HT1080 (cell line): ENCODE data around the gene SLC38A1. TPM values are rescaled to one million over a fixed set of nuclear protein-coding genes. Genes with fewer than 3 reads are reported as not detected.
"Not testable (repeated sequence)": the region's sequence is repeated elsewhere in the genome, so short reads cannot be mapped to it uniquely, and the experiment has no call there.

Experiments used
- DNase-seq: peaks from one replicate; pipeline ENCODE4 v3.0.0-alpha.2; 2015; ENCODE audit warnings: low read depth
- polyA plus RNA-seq, 2 experiments: library from polyadenylated mRNA; depleted of rRNA; stranded (reverse); fragments of >200 nt; gene quantifications; 2 replicates each; pipeline ENCODE4 v1.2.3, GENCODE V29; 2015
- total RNA-seq: library from RNA; depleted of rRNA; stranded (reverse); fragments of >200 nt; shearing (Covaris generic); gene quantifications from 2 replicates; pipeline ENCODE4 v1.2.3, GENCODE V29; 2014; rRNA removed

Gene SLC38A1
- total RNA-seq: 13.3 and 16.9 TPM in 2 replicates
- 36.8 and 45.6 TPM in 2 replicates for polyA plus RNA-seq (2015; cell fraction: cytosol; rRNA removed)
- 101 and 123 TPM in 2 replicates for polyA plus RNA-seq (2015; cell fraction: nucleus; rRNA removed)

DNA sequence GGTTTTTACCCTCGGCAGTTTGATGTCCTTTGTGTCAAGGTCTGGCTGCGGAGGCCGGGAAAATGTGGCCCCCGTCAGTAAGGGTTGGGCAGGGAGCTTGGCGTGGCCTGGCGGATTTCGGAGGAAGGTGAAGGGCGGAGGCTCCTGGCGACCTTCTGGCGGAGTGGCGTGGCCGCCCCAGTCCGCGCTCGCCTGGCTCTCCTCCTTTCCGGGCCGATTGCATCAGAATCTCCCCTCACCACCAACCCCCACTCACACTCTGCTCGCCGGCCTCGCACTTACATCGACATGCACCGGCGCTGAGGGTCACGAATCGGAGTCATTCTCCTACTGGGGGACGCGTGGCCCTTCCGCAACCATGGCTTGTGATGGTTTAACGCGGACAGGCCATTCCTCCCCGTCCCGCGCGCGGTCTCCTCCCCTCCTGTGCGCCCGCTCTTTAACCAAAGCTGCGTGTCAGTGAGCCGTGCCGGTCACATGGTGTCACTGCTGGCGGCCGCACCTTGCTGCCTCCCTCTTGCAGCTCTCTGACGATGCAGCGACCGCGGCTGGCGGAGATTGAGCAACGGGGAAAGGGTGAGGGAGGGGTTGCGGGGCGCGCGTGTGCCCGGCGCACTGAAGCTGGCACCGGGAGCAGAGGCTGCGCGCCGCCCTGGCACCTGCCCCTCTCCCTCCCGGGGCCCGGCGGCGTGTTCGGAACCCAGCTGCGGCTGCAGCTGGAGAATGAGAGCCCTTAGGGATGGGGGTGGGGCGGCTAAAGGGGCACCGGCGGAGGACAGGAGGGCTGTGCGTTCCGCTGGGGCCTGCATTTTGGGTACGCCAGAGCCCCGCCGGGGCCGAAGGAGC, at the start of gene SLC38A1:
TSS of gene SLC38A1 (minus strand) at position 461 of the 846 bp plus-strand sequence. CDS start 29,243 bp downstream, outside the sequence.
- DNase-seq: peak; percentile 45

DNA sequence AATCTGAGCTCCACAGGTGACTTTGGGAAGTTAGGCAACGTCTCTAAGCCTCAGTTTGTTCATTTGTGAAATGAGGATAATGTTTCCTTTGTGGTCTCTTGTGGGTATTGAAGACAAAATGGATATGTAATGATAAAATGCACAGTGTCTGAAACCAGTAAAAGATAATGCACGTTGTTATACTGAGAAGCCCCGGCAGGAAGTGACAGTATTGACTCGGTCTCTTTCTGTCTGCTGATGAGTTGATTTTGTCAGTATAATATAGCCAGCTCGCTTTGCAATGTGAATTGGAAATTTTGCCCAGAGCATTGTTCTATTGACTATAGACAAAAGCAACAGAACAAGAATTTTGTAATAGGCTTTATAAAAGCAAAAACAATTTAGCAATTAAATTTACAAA, 49.2 kb upstream of the SLC38A1 start:
- no peak for DNase-seq

DNA sequence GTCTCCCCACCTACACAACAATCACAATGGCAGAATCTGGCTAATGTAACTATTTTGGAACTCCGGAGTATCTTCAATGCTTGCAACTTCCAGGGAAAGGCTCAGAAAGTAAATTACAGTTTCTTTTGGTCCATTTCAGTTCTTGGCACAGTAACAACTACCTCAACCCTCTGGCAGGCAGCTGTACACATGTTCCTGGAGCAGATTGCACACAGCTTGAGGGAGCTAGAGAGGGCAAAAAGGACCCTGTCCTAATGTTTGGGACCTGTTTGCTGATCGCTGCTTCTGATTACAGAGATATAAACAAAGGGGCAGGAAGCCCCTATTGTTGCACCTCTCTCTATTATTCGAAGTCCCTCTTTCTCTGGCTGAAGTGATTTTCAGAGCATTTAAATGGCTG, 35.2 kb upstream of the SLC38A1 start:
- no peak for DNase-seq

DNA sequence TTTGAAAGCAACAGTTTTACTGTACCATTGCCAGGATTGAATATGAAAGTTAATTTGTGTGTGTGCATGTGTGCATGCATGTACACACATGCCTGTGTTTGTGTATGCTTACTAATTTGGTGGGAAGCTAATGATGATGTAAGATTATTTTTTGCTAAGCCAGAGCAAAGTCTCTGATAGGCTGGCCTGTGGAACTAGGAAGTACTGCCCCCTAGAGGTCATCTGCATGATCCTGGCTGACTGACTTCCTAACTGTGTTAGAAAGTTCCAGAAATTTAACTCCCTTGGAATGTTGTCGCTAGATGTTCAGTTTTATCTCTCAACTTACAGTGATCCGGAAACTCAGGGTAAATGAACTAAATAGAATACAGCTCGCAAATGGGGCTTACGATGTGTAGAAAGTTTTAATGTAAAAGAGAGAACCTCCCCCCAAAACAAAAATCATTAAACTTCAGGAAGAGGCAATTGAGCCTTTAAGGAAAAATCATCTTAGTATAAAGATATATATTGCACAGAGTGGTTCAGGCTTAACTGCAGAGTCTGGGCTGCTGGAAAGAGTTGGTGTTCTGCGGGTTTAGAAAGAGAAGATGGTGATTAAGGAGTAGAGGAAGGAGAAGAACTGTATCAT, 34.3 kb upstream of the SLC38A1 start:
- peak; percentile 5 for DNase-seq

DNA sequence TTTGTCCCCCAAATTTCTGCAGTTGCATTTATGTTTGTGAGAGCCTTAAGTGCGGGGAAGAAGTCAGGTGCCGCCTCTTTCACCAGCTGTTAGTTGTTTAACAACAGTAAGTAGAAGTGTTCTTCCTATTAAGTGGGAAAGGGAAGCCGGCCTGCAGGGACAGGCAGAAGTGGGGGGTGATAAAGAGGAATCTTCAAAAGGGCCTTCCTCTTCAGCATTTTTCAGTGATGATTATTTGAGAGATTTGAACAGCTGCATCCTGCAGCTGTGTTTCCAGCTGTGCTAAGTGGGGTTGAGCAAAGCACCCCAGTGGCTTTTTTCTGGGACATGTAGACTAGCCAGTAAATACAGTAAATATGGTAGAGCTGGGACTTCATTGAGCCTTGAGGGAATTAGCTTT, 32.1 kb upstream of the SLC38A1 start:
- no peak for DNase-seq

DNA sequence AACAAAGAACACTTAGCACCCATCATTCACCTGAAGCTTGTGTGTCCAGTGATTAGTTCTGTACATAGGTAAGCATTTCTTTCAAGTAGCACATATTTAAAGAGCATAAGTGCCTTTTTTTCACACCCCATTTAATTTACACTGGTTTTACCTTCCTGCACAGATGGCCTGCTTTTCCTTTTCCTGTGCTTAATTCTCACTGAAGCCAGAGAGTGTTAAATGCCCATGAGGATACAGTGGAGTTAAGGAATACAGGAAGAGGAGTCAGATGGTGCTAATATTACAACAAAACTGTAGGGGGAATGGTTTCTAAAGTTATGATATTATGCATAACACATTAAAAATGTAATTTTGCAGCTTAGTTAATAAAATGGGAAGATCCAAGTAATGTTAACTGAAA, 31.0 kb upstream of the SLC38A1 start:
- no peak for DNase-seq

DNA sequence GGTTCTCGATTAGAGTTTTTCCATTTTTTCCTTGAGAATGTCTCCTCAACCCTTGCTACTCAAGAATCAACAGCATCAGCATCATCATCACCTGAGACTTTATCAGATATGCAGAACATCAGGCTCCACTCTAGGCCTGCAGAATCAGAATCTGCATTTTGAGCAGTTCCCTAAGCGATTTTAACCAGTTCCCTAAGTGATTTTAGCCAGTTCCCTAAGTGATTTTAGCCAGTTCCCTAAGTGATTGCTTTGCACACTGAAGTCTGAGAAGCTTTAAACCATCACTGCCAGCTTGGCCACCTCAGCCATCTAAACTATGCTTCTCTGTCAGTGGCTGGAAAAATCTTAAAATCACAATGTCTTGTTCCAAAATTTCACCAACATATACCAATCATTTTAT, 29.4 kb upstream of the SLC38A1 start:
- DNase-seq: no peak

DNA sequence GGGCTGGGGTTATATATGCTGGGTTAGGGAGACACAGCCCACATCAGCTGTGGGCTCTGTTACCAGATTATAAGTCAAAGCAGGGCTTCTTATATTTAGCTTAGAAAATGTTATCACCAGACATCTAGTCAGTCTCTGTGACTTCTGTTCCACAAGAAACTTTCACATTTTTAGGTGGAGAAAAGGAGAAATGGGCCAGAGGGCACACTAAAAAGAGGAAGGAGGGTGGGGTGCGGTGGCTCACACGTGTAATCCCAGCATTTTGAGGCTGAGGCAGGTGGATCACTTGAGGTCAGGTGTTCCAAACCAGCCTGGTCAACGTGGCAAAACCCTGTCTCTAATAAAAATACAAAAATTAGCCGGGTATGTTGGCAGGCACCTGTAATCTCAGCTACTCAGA, 28.0 kb upstream of the SLC38A1 start:
- DNase-seq: no peak

DNA sequence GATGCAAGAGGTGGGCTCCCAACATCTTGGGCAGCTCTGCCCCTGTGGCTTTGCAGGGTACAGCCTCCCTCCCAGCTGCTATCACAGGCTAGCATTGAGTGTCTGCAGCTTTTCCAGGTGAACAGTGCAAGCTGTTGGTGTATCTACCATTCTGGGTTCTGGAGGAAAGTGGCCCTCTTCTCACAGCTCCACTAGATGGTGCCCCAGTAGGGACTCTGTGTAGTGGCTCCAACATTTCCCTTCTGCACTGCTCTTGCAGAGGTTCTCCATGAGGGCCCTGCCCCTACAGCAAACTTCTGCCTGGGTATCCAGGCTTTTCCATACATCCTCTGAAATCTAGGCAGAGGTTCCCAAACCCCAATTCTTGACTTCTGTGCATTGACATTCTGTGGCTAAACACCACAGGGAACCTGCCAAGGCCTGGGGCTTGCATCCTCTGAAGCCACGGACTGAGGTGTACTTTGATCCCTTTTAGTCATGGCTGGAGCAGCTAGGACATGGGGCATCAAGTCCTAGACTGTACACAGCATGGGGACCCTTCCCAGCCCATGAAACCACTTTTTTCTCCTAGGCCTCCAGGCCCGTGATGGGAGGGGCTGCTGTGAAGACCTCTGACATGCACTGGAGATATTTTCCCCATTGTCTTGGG, 24.0 kb upstream of the SLC38A1 start:
- peak; percentile 13 for DNase-seq

DNA sequence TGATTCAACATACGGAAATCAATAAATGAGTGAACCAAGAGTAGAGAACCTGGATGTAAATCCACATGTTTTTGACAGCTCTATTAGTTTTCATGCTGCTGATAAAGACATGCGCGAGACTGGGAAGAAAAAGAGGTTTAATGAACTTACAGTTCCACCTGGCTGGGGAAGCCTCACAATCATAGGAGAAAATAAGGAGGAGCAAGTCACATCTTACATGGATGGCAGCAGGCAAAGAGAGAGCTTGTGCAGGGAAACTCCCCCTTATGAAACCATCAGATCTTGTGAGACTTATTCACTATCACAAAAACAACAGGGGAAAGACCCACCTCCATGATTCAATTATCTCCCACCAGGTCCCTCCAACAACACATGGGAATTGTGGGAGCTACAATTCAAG, 23.1 kb upstream of the SLC38A1 start:
- not testable (repeated sequence) for DNase-seq

DNA sequence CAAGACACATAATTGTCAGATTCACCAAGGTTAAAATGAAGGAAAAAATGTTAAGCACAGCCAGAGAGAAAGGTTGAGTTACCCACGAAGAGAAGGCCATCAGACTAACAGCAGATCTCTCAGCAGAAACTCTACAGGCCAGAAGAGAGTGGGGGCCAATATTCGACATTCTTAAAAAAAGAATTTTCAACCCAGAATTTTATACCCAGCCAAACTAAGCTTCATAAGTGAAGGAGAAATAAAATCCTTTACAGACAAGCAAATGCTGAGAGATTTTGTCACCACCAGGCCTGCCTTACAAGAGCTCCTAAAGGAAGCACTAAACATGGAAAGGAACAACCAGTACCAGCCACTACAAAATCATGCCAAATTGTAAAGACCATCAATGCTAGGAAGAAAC, 16.3 kb upstream of the SLC38A1 start:
- not testable (repeated sequence) for DNase-seq

DNA sequence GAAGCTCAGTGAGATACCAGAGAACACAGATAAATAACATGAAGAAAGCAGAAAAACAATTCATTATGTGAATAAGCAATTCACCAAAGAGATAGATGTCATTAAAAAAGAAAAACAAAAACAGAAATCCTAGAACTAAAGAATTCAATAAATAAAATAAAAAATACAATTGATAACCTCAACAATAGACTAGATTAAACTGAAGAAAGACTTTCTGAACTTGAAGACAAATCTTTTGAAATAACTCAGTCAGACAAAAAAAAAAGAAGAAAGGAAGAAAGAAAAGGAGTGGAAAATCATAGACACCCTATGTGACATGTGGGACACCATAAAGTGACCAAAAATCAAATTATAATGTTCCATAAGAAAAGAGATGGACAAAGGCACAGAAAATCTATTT, 14.0 kb upstream of the SLC38A1 start:
- no peak for DNase-seq

DNA sequence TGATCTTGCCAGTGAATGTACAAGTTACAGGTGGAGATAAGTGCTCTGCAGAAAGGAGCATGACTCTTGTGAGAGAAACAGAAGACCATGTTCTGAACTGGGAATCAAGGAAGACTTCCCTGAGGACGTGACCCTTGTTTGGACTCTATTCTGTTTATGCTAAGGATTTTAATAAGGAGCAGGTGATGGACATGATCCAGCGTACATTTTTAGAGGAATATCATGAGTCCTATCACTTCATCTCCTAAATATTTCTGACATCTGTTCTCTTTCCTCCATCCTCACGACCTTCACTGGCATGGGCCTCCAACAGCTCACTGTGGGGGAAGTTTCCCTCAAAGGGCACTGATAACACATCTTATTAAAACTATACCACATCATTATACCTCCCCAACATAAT, 7.9 kb upstream of the SLC38A1 start:
- DNase-seq: no peak

DNA sequence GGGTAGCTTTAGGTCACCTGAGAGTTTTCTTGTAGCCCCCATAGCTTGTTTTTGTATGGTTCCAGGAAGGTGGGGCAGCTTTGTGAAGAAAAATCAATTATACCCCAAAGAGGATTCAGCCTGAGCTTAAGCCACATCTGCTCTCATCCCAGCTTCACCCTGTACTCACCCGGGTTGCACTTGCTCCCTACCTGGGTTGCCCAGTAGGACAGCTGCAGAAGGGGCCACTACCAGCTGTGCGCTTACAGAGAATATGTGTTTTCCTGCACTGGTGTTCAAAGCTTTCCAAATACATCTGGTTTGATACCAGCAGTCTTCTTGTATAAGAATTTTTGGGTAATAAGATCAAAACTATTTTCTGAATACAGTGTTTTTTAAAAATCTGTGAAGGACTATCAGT, 3.0 kb upstream of the SLC38A1 start:
- no peak for DNase-seq

DNA sequence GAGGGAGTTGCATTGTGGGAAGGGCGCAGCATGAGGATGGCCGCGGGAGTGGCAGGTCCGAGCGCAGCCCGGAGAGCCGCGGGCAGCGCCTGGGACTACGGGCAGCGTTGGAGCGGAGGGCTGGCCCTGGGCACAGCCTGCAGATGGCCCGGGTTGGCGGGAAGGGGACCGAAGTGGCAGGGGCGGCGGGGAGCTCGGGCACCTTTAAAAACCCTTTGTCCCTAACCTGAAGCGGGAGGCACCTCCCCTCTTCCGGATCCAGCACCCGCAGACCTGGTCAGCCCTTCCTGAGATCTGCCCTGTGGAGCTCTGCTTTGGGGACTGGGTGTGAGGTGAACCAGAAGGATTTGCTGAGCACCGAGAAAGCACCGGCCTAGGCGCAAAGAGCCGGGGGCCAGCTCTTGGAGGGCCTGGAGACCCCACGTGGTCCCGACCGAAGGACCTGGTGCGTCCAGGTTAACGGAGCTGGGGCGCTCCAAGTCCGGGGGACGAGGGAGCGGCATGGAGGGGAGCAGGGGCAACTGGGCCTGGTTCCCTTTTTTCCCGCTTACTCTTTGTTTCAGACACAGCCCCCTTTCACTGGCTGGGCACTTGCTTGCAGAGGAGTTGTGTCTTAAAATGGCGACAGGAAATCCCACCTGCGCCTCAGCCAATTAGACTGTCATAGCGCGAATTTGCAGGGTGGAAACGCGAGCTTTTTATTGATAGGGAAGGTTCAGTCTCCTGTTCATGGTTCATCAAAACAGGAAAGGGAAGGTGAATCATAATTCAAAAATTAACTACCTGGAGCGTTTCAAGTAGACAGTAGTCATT, 792 bp upstream of the SLC38A1 start:
- peak; percentile 9 for DNase-seq

DNA sequence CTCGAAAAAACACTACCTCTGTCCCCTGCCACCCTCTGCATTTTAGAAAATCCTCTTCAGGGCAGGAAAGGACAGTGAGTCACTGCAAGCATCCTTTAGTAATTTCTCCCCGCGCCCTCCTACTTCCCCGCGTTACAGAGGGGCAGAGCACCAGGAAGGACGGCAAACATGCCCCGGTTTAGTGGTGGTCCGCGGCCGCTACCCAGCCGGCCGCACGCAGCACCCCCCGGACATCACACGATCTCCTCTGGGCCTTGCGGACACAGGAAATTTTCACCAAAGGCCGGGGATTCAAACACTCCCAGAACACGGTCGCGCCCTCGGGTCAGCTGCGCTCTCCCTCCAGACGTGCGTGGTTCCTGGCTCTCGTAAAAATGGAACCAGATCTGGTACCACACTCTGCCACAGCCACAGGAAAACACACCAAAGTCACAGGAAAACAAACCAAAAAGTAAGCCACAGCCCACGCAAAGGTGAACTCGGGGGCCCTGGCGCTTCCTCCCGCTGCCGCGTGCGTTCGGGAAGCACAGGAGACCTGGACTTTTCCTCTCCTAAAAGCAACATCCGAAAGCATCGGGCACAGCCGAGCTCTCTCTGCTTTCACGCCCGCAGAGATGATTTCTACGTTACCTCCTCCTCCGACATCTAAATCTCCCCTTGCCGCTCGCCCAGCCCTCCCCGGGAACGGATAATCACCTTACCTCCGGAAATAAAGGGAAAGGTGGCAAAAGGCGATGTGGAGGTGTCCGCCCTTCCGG, 839 bp downstream of the SLC38A1 start:
- peak; percentile 46 for DNase-seq

DNA sequence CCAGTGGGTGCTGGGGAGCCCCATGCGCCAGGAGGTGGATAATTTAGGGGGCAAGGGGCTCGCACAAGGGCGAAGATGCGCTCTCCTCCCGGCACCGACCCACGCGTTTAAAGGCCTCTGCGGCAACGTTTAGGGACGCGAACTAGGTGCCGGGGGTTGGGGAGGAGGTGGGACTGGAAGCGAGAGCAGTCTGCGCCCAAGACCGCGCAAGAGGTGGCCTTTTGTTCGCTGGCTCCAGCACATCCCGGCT, 1.3 kb downstream of the SLC38A1 start:
- no peak for DNase-seq

DNA sequence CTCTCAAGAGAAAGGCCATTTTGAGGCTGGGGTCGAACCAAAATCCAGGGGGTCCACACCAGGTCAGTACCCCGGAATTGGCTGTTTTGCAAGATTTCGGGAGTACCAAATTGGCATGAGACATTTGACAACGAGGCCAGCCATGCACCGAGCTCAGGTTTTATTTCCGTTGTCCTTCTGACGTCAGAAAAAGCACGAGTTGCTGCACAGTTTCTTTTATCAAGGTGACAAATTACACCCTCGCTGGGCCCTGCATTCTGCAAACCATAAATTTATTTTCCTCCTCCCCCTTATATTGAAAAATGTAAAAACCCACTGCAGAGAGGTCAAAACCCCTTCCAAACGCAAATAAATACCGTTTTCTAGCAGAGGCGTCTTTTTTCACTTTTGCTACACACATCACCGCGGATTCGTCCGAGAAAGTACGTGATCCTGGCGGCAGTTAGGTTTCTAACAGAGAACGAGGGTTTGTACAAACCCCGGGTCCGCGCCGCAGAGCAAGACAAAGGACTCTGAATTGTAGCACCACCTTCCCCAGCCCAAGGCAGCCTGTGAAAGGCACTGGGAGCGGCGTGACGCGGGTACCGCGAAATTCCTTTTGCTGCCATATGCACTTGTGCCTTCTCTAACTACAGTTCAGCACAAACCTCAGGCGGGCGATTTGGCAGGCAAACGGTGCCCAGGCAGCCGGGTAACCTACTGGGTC, 1.8 kb downstream of the SLC38A1 start:
- DNase-seq: peak; percentile 48

DNA sequence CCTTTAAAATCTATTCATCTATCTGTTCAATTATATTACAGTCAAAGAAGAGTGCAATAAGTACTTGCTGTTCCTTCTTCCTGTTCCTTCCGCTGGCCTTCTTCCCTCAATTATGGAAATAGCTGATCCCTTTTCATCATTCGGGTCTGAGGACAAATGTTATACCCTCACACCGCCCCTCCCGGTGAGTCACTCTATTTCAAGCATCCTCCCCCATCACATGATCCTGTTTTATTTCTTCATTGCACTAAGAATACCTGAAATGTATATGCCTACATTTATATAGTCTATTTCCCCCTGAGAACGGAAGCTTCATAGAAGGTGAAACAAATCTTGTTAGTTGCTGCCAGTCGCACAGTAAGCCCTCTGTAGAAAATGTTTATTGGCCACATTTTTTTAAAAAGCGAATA, 2.5 kb downstream of the SLC38A1 start:
- DNase-seq: peak; percentile 71

DNA sequence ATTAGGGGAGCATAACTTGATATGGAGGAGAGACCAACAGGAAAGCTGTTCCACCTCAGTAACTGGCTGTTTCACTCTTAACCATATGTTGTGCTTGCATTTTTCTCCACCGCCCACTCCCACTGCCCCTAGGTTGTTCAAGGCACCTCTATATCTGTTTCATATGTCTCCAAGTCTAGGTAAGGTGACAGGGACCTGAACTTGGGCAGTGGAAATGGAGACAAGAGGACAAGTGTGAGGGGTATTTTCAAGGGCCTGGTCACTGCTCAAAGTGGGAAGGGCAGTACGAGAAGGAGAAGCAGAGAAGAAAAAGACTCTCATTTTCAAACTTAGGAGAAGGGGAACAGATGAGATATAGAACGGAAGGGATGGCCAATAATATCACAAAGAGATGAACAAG, 3.1 kb downstream of the SLC38A1 start:
- DNase-seq: no peak
